Fibroblast of lung (primary cell): ENCODE results near the gene SRPK2.

ENCODE experiments used
- CTCF ChIP-seq, 2 donors: IDR thresholded peaks in 1 of 2; conservative IDR thresholded peaks in 1 of 2; 1 replicate in 1 of 2; 2 replicates in 1 of 2; pipeline ENCODE4 v1.5.1; 2011 to 2012; ENCODE audit warnings: low read length in 2 of 2, control low read depth in 1 of 2, inconsistent platforms in 1 of 2, low read depth in 1 of 2, mild to moderate bottlenecking in 1 of 2
- EZH2 ChIP-seq: IDR thresholded peaks from 2 replicates; pipeline ENCODE4 v1.5.1; 2012; ENCODE audit warnings: low read length, control low read depth, mild to moderate bottlenecking; ENCODE audit errors: missing control alignments

- no peak for TF ChIP-seq CTCF (conservative IDR thresholded peaks at IDR 0.05 in 1 of 2, IDR thresholded peaks at IDR 0.05 in 1 of 2; ENCODE audit: low read depth in 1 of 2, low read length in 2 of 2)
- no peak for TF ChIP-seq EZH2
These were observed 121.5 kb downstream of the SRPK2 start for GRCh38 chr7:105267244-105267643.
